ENCODE data around the gene FOXL2NB.

- TF ChIP-seq CTCF (IDR thresholded peaks at IDR 0.05; ENCODE audit: borderline replicate concordance, extremely low read depth, low read length, poor library complexity, severe bottlenecking) (no peak), EZH2 (IDR thresholded peaks at IDR 0.05; ENCODE audit: borderline replicate concordance, low read depth, low read length, severe bottlenecking) (no peak)
Measured at GRCh38 chr3:138948371-138949001, 1.5 kb downstream of the FOXL2NB start.
